Nephron progenitor cell (in vitro differentiated cells): ENCODE measurements around the gene COMMD3.

ENCODE experiments used
- DNase-seq: peaks from one replicate; pipeline ENCODE4 v3.0.0; 2021
- H3K27ac Mint-ChIP-seq: 2 replicates; pipeline ENCODE4 v1.8.0; 2021; ENCODE audit warnings: mild to moderate bottlenecking, moderate library complexity, mixed read lengths
- H3K27me3 Mint-ChIP-seq: 2 replicates; pipeline ENCODE4 v1.8.0; 2021; ENCODE audit warnings: mild to moderate bottlenecking, low read depth, mixed read lengths; ENCODE audit not compliant: poor library complexity
- H3K36me3 Mint-ChIP-seq: 2 replicates; pipeline ENCODE4 v1.8.0; 2021; ENCODE audit warnings: low read depth, mixed read lengths
- H3K4me1 Mint-ChIP-seq: 2 replicates; pipeline ENCODE4 v1.8.0; 2021; ENCODE audit warnings: mixed read lengths
- H3K4me3 Mint-ChIP-seq: 2 replicates; pipeline ENCODE4 v1.8.0; 2021; ENCODE audit warnings: mild to moderate bottlenecking, moderate library complexity, mixed read lengths
- H3K9me3 Mint-ChIP-seq: 2 replicates; pipeline ENCODE4 v1.8.0; 2021; ENCODE audit warnings: mild to moderate bottlenecking, moderate library complexity, mixed read lengths
- CTCF ChIP-seq: fragments of 200-600 bp; sonication (generic); IDR thresholded peaks from 2 replicates; pipeline ENCODE4 v1.5.0; 2021; ENCODE audit warnings: antibody characterized with exemption

The COMMD3 gene

GRCh38 chr10:22332116-22332692, 16.0 kb downstream of the COMMD3 start:
- H3K27ac Mint-ChIP-seq: no peak overlapping the region
- peaks cover 35% of the 10 kb centered on the region for H3K36me3 Mint-ChIP-seq
- no peak overlapping the region for H3K4me3 Mint-ChIP-seq
- DNase-seq: no peak
- peaks cover 17% of the 10 kb centered on the region for H3K9me3 Mint-ChIP-seq
- peaks cover 66% of the 10 kb centered on the region for H3K27me3 Mint-ChIP-seq
- H3K4me1 Mint-ChIP-seq: peaks cover under 1% of the 10 kb centered on the region
- TF ChIP-seq CTCF: no peak

- TF ChIP-seq CTCF: no peak
- Mint-ChIP-seq H3K9me3 (peaks cover 17% of the 10 kb centered on the region), H3K36me3 (peaks cover 26% of the 10 kb centered on the region), H3K4me3 (peak overlapping the region; percentile 57), H3K4me1 (peaks cover 5% of the 10 kb centered on the region), H3K27me3 (peaks cover 78% of the 10 kb centered on the region), H3K27ac (no peak overlapping the region)
- no peak for DNase-seq
Measured at GRCh38 chr10:22333167-22333974, 17.2 kb downstream of the COMMD3 start.

- Mint-ChIP-seq H3K27me3 (peaks cover 84% of the 10 kb centered on the region), H3K36me3 (peaks cover 26% of the 10 kb centered on the region), H3K9me3 (peaks cover 17% of the 10 kb centered on the region), H3K4me1 (peaks cover 5% of the 10 kb centered on the region), H3K27ac (no peak overlapping the region), H3K4me3 (peak overlapping the region; percentile 57)
- no peak for TF ChIP-seq CTCF
- DNase-seq: no peak
Measured at GRCh38 chr10:22333975-22334282, 17.7 kb downstream of the COMMD3 start.

- no peak overlapping the region for H3K27ac Mint-ChIP-seq
- H3K36me3 Mint-ChIP-seq: peaks cover 20% of the 10 kb centered on the region
- peaks cover 5% of the 10 kb centered on the region for H3K4me1 Mint-ChIP-seq
- peak overlapping the region; percentile 75 for H3K4me3 Mint-ChIP-seq
- TF ChIP-seq CTCF: no peak
- H3K9me3 Mint-ChIP-seq: peaks cover 17% of the 10 kb centered on the region
- H3K27me3 Mint-ChIP-seq: peaks cover 90% of the 10 kb centered on the region
- peak; percentile 60 for DNase-seq
Measured at GRCh38 chr10:22334414-22335172, 18.4 kb downstream of the COMMD3 start.

- H3K9me3 Mint-ChIP-seq: peaks cover 17% of the 10 kb centered on the region
- no peak overlapping the region for H3K27ac Mint-ChIP-seq
- peak; percentile 52 for DNase-seq
- peaks cover 97% of the 10 kb centered on the region for H3K27me3 Mint-ChIP-seq
- peaks cover 12% of the 10 kb centered on the region for H3K36me3 Mint-ChIP-seq
- peak overlapping the region; percentile 75 for H3K4me3 Mint-ChIP-seq
- peaks cover 12% of the 10 kb centered on the region for H3K4me1 Mint-ChIP-seq
- no peak for TF ChIP-seq CTCF
Measured at GRCh38 chr10:22335173-22335933, 19.2 kb downstream of the COMMD3 start.
